H1 (cell line): ENCODE measurements around the gene ASTN1. TPM values are rescaled to one million over a fixed set of nuclear protein-coding genes. Genes with fewer than 3 reads are reported as not detected.

Source experiments
- CTCF ChIA-PET: fragments of 300-600 bp; sonication (Branson Sonifier 250); formaldehyde crosslinking; loops from one replicate; lab custom pipeline; 2021; ENCODE audit not compliant: partially characterized antibody; lab: Charles Lee
- POLR2A ChIA-PET: fragments of 300-600 bp; sonication (Branson Sonifier 250); formaldehyde crosslinking; loops from one replicate; lab custom pipeline; 2021; ENCODE audit warnings: inconsistent platforms; ENCODE audit not compliant: partially characterized antibody; lab: Charles Lee
- DNase-seq, 2 experiments: peaks; one replicate each; pipeline versions ENCODE4 v3.0.0 to v3.0.0-alpha.2; 2010 to 2022; ENCODE audit warnings: low spot score in 2 of 2, low read depth in 1 of 2, mixed read lengths in 1 of 2
- FAIRE-seq: peaks from 2 replicates; lab custom pipeline; 2011; peaks lifted over from hg19 to GRCh38; lab: Jason Lieb, UNC
- H2AFZ ChIP-seq: 2 replicates; pipeline ENCODE4 v1.8.1; 2012; ENCODE audit warnings: low read length, inconsistent platforms
- H2AK5ac ChIP-seq: 2 replicates; pipeline ENCODE4 v1.6.1; 2013; ENCODE audit warnings: low read depth, low read length
- H2BK120ac ChIP-seq: replicated peaks from 2 replicates; pipeline ENCODE3; 2013; ENCODE audit warnings: low read depth, low read length, inconsistent platforms
- H2BK12ac ChIP-seq: 2 replicates; pipeline ENCODE4 v1.6.1; 2013; ENCODE audit warnings: low read depth, low read length
- H2BK15ac ChIP-seq: 2 replicates; pipeline ENCODE4 v1.6.1; 2013; ENCODE audit warnings: low read length
- H2BK20ac ChIP-seq: 2 replicates; pipeline ENCODE4 v1.6.1; 2013; ENCODE audit warnings: low read length
- H2BK5ac ChIP-seq: 2 replicates; pipeline ENCODE4 v1.6.1; 2013; ENCODE audit warnings: low read depth, low read length
- H3K14ac ChIP-seq: 2 replicates; pipeline ENCODE4 v1.6.1; 2013; ENCODE audit warnings: inconsistent platforms; ENCODE audit not compliant: insufficient read length
- H3K18ac ChIP-seq: 2 replicates; pipeline ENCODE4 v1.6.1; 2013; ENCODE audit warnings: low read length; ENCODE audit errors: extremely low read depth
- H3K23ac ChIP-seq: 2 replicates; pipeline ENCODE4 v1.6.1; 2013; ENCODE audit warnings: inconsistent platforms; ENCODE audit not compliant: insufficient read length
- H3K23me2 ChIP-seq: 2 replicates; pipeline ENCODE4 v1.6.1; 2013; ENCODE audit warnings: low read depth, low read length
- H3K27ac ChIP-seq: 2 replicates; pipeline ENCODE4 v1.6.1; 2011; ENCODE audit warnings: low read depth, low read length, inconsistent platforms
- H3K27me3 ChIP-seq, 4 experiments: replicated peaks in 1 of 4; 1 replicate in 1 of 4; 2 replicates in 3 of 4; pipeline versions ENCODE4 v1.6.1 to v1.8.1; 2011 to 2013; ENCODE audit warnings: low read length in 3 of 4, mild to moderate bottlenecking in 3 of 4, inconsistent platforms in 2 of 4, mixed read lengths in 2 of 4, moderate library complexity in 1 of 4; ENCODE audit not compliant: control insufficient read depth in 3 of 4, insufficient read depth in 3 of 4; ENCODE audit errors: extremely low read depth in 1 of 4
- H3K36me3 ChIP-seq, 4 experiments: 2 replicates each; pipeline versions ENCODE4 v1.6.1 to v1.8.1; 2011 to 2013; ENCODE audit warnings: mild to moderate bottlenecking in 4 of 4, low read length in 3 of 4, moderate library complexity in 2 of 4, control low read depth in 1 of 4, inconsistent platforms in 1 of 4; ENCODE audit not compliant: insufficient read depth in 4 of 4, control insufficient read depth in 2 of 4
- H3K4ac ChIP-seq: replicated peaks from 2 replicates; pipeline ENCODE3; 2013; ENCODE audit warnings: low read length, low read depth, mixed read lengths, inconsistent platforms; ENCODE audit not compliant: insufficient read length
- H3K4me1 ChIP-seq, 4 experiments: replicated peaks in 1 of 4; 1 replicate in 1 of 4; 2 replicates in 3 of 4; pipeline versions ENCODE4 v1.6.1 to v1.8.1; 2011 to 2013; ENCODE audit warnings: low read length in 3 of 4, inconsistent platforms in 2 of 4, mixed read lengths in 1 of 4; ENCODE audit not compliant: insufficient read depth in 4 of 4, control insufficient read depth in 3 of 4
- H3K4me2 ChIP-seq, 2 experiments: 2 replicates each; pipeline versions ENCODE4 v1.6.1 to v1.8.1; 2011 to 2013; ENCODE audit warnings: low read depth in 2 of 2, low read length in 2 of 2, control low read depth in 1 of 2, inconsistent platforms in 1 of 2, mild to moderate bottlenecking in 1 of 2; ENCODE audit not compliant: insufficient read depth in 1 of 2
- H3K4me3 ChIP-seq, 4 experiments: fragments of 200-600, 300-600 bp in 1 of 4; sonication (generic), shearing (Covaris generic), sonication (Bioruptor Twin) in 1 of 4; 2 replicates each; pipeline versions ENCODE4 v1.5.1 to v1.8.1; 2011 to 2016; ENCODE audit warnings: low read length in 4 of 4, low read depth in 3 of 4, control low read depth in 2 of 4, inconsistent platforms in 2 of 4, mild to moderate bottlenecking in 2 of 4, mixed read lengths in 1 of 4, moderate library complexity in 1 of 4; ENCODE audit not compliant: insufficient read depth in 2 of 4; ENCODE audit errors: extremely low read depth in 1 of 4
- H3K56ac ChIP-seq: replicated peaks from 2 replicates; pipeline ENCODE3; 2013; ENCODE audit warnings: low read depth, mild to moderate bottlenecking, mixed read lengths, low read length, inconsistent platforms; ENCODE audit not compliant: insufficient read length
- H3K79me1 ChIP-seq: 2 replicates; pipeline ENCODE4 v1.6.1; 2013; ENCODE audit warnings: low read depth, low read length, control low read depth
- H3K79me2 ChIP-seq, 2 experiments: 2 replicates each; pipeline versions ENCODE4 v1.6.1 to v1.8.1; 2012 to 2013; ENCODE audit warnings: low read length in 2 of 2, mild to moderate bottlenecking in 2 of 2, inconsistent platforms in 1 of 2; ENCODE audit not compliant: insufficient read depth in 2 of 2, control insufficient read depth in 1 of 2
- H3K9ac ChIP-seq, 4 experiments: replicated peaks in 1 of 4; 1 replicate in 1 of 4; 2 replicates in 3 of 4; pipeline versions ENCODE4 v1.6.1 to v1.8.1; 2011 to 2013; ENCODE audit warnings: low read depth in 3 of 4, low read length in 3 of 4, control low read depth in 2 of 4, mild to moderate bottlenecking in 2 of 4, moderate library complexity in 2 of 4, inconsistent platforms in 1 of 4; ENCODE audit errors: extremely low read depth in 1 of 4
- H3K9me3 ChIP-seq, 2 experiments: 2 replicates each; pipeline versions ENCODE4 v1.6.1 to v1.8.1; 2012 to 2013; ENCODE audit warnings: mild to moderate bottlenecking in 2 of 2, moderate library complexity in 2 of 2, control low read depth in 1 of 2, inconsistent platforms in 1 of 2, low read depth in 1 of 2, low read length in 1 of 2, mixed read lengths in 1 of 2; ENCODE audit not compliant: insufficient read depth in 2 of 2
- H4K20me1 ChIP-seq, 2 experiments: replicated peaks in 1 of 2; 2 replicates each; pipeline versions ENCODE3 to v1.8.1; 2011 to 2013; ENCODE audit warnings: inconsistent platforms in 2 of 2, low read length in 2 of 2, mild to moderate bottlenecking in 1 of 2; ENCODE audit not compliant: insufficient read depth in 2 of 2, control insufficient read depth in 1 of 2
- H4K5ac ChIP-seq: 2 replicates; pipeline ENCODE4 v1.6.1; 2013; ENCODE audit warnings: low read length, low read depth, mixed read lengths, inconsistent platforms; ENCODE audit not compliant: insufficient read length
- H4K8ac ChIP-seq: 2 replicates; pipeline ENCODE4 v1.8.0; 2013; ENCODE audit warnings: mild to moderate bottlenecking, moderate library complexity, low read length, inconsistent platforms; ENCODE audit not compliant: insufficient read depth; ENCODE audit errors: extremely low read depth
- H4K91ac ChIP-seq: replicated peaks from 2 replicates; pipeline ENCODE3; 2013; ENCODE audit warnings: low read length, mixed read lengths, inconsistent platforms; ENCODE audit not compliant: insufficient read length
- ATF2 ChIP-seq: IDR thresholded peaks from 2 replicates; pipeline ENCODE4 v1.6.1; 2012; ENCODE audit warnings: low read length, inconsistent platforms
- GABPA ChIP-seq: IDR thresholded peaks from 2 replicates; pipeline ENCODE4 v1.6.1; 2011; ENCODE audit warnings: mild to moderate bottlenecking, low read length, moderate library complexity, borderline replicate concordance; ENCODE audit not compliant: insufficient read depth
- WGBS, 2 experiments: shearing (Covaris generic) in 1 of 2; methylation state at CpG; one replicate each; pipeline versions ENCODE4 v1.1.6 to v1.1.7; 2013 to 2015; ENCODE audit warnings: low lambda C conversion rate in 2 of 2, mixed read lengths in 2 of 2, inconsistent platforms in 1 of 2, low coverage in 1 of 2, missing lambda C conversion rate in 1 of 2; ENCODE audit not compliant: insufficient replicate concordance in 2 of 2, insufficient coverage in 1 of 2, insufficient read length in 1 of 2; ENCODE audit errors: extremely low coverage in 1 of 2, missing lambda C conversion rate in 1 of 2; 5-methylcytosine and 5-hydroxymethylcytosine counted together
- polyA plus RNA-seq, 7 experiments: library from polyadenylated mRNA; depleted of rRNA in 3 of 7; stranded (reverse) in 5 of 7; unstranded in 2 of 7; fragments of >200 nt in 5 of 7; fragments of 200-250 nt in 2 of 7; gene quantifications; 1 replicate in 5 of 7; 2 replicates in 1 of 7; 4 replicates in 1 of 7; pipeline versions ENCODE4 v1.2.1 to v1.2.3, GENCODE V29; 2011 to 2013; ENCODE audit warnings: missing spikeins in 2 of 7, mixed read lengths in 2 of 7
- total RNA-seq: library from RNA; stranded (reverse); fragmentation: NEBNext Ultra II Directional; extraction: Animal tissue kit (Norgen Biotek cat#: 25700); gene quantifications from 2 replicates; pipeline ENCODE4 v1.2.1, GENCODE V29; 2021

The ASTN1 gene
- total and polyA plus RNA-seq, 2 of the 8 experiments (the other 6 are each of a cell fraction or from before 2014, with no cell fraction given): 2.9 to 4.1 TPM

- TF ChIP-seq ATF2: no peak
- TF ChIP-seq GABPA: no peak
- Histone ChIP-seq H3K56ac (no peak overlapping the region), H4K8ac (no peak overlapping the region), H2BK5ac (no peak overlapping the region), H3K14ac (no peak overlapping the region), H3K4me1 (peaks cover 0 to 6% (median 0%) of the 10 kb centered on the region in 4 experiments; a peak in 3 of 7 replicates), H3K18ac (no peak overlapping the region), H3K79me2 (no peaks in the 10 kb centered on the region), H2AK5ac (no peak overlapping the region), H2BK15ac (no peak overlapping the region), H2BK12ac (no peak overlapping the region), H3K4me2 (no peak overlapping the region), H4K91ac (no peak overlapping the region), H3K4me3 (no peak overlapping the region), H2AFZ (no peak overlapping the region), H3K4ac (no peak overlapping the region), H3K9ac (no peak overlapping the region), H3K27ac (no peak overlapping the region), H2BK120ac (no peak overlapping the region), H3K79me1 (no peaks in the 10 kb centered on the region), H3K27me3 (peaks cover 0 to 1% (median 0%) of the 10 kb centered on the region in 4 experiments; a peak in 2 of 7 replicates), H3K23ac (no peak overlapping the region), H2BK20ac (no peak overlapping the region), H3K23me2 (no peaks in the 10 kb centered on the region; the same call in 1 of the 2 replicates), H4K5ac (no peak overlapping the region), H3K9me3 (no peaks in the 10 kb centered on the region), H4K20me1 (no peaks in the 10 kb centered on the region), H3K36me3 (no peaks in the 10 kb centered on the region)
- FAIRE-seq: no peak
- no peak for DNase-seq
- ChIA-PET CTCF (no interaction called here), POLR2A (no interaction called here)
- 95% methylated on average over 5 of the region's 5 CpGs; no CpG with 5 or more reads in 1 of the 2 experiments for WGBS, 2 experiments
These were observed 180.8 kb downstream of the ASTN1 start for GRCh38 chr1:176983731-176984130.
